K562 (cell line): Measurements from ENCODE around the gene FAIM. TPM values are rescaled to one million over a fixed set of nuclear protein-coding genes. Genes with fewer than 3 reads are reported as not detected.

Experiments used
- ATAC-seq: fragments of 200-7000 bp; cut with Tn5 transposase; 3 replicates; pipeline ENCODE4 v1.9.1; 2020; ENCODE audit warnings: moderate library complexity
- BruUV-seq: library from RNA; stranded (reverse); fragments of 400-500 nt; replicated peaks from 2 replicates; lab custom pipeline; 2021; lab: Mats Ljungman, UMichigan
- CTCF ChIA-PET: fragments of 300-600 bp; formaldehyde crosslinking; extraction: SDS; loops from one replicate; lab custom pipeline; 2021; ENCODE audit warnings: low intra/inter-chr PET ratio; lab: Yijun Ruan, JAX
- POLR2A ChIA-PET: fragments of 300-600, 350-650 bp; sonication (Branson Sonifier 250); formaldehyde crosslinking; extraction: SDS; loops from one replicate; lab custom pipeline; 2021; ENCODE audit warnings: antibody characterized with exemption, inconsistent platforms; lab: Yijun Ruan, JAX
- DNase-seq, 4 experiments: peaks; one replicate each; pipeline versions ENCODE4 v3.0.0 to v3.0.0-alpha.2; 2011 to 2018; ENCODE audit warnings: low spot score in 3 of 4, mixed read lengths in 3 of 4; ENCODE audit errors: extremely low read depth in 1 of 4
- FAIRE-seq: peaks from 2 replicates; lab custom pipeline; 2011; peaks lifted over from hg19 to GRCh38; lab: Jason Lieb, UNC
- H2AFZ ChIP-seq: 2 replicates; pipeline ENCODE4 v1.6.0; 2011; ENCODE audit warnings: low read depth, low read length, control low read depth, inconsistent platforms
- H3K27ac ChIP-seq: fragments of 200-600 bp; 3 replicates; pipeline ENCODE4 v1.8.0; 2011; ENCODE audit warnings: low read depth, mild to moderate bottlenecking, control low read depth, inconsistent platforms, low read length, moderate library complexity, mixed read lengths; ENCODE audit errors: extremely low read depth
- H3K27me3 ChIP-seq, 2 experiments: fragments of 300-600 bp in 1 of 2; 2 replicates in 1 of 2; 3 replicates in 1 of 2; pipeline versions ENCODE4 v1.6.0 to v1.8.0; 2011; ENCODE audit warnings: inconsistent platforms in 2 of 2, low read length in 2 of 2, mild to moderate bottlenecking in 1 of 2, mixed read lengths in 1 of 2, moderate library complexity in 1 of 2; ENCODE audit not compliant: control insufficient read depth in 2 of 2, insufficient read depth in 2 of 2
- H3K36me3 ChIP-seq: fragments of 300-600 bp; 3 replicates; pipeline ENCODE4 v1.8.0; 2011; ENCODE audit warnings: mild to moderate bottlenecking, low read length, inconsistent platforms; ENCODE audit not compliant: control insufficient read depth, insufficient read depth
- H3K4me1 ChIP-seq, 2 experiments: fragments of 200-600 bp in 1 of 2; replicated peaks in 1 of 2; 2 replicates in 1 of 2; 3 replicates in 1 of 2; pipeline versions ENCODE4 v1.5.1 to v1.8.0; 2011; ENCODE audit warnings: inconsistent platforms in 2 of 2, low read length in 2 of 2, mild to moderate bottlenecking in 1 of 2, mixed read lengths in 1 of 2, moderate library complexity in 1 of 2; ENCODE audit not compliant: control insufficient read depth in 2 of 2, insufficient read depth in 2 of 2
- H3K4me2 ChIP-seq: 2 replicates; pipeline ENCODE4 v1.6.1; 2011; ENCODE audit warnings: low read length, control low read depth, inconsistent platforms, mixed read lengths; ENCODE audit not compliant: insufficient read depth
- H3K4me3 ChIP-seq: fragments of 200-600 bp; sonication (generic), shearing (Covaris generic); 2 replicates; pipeline ENCODE4 v1.5.1; 2016; ENCODE audit warnings: control low read depth, inconsistent platforms
- H3K79me2 ChIP-seq: fragments of 200-600 bp; 3 replicates; pipeline ENCODE4 v1.8.0; 2011; ENCODE audit warnings: low read length, inconsistent platforms; ENCODE audit not compliant: control insufficient read depth, insufficient read depth
- H3K9ac ChIP-seq, 2 experiments: 2 replicates each; pipeline versions ENCODE4 v1.6.0 to v1.6.1; 2011; ENCODE audit warnings: low read depth in 2 of 2, low read length in 2 of 2, control low read depth in 1 of 2, inconsistent platforms in 1 of 2, mild to moderate bottlenecking in 1 of 2, mixed read lengths in 1 of 2; ENCODE audit not compliant: insufficient read depth in 1 of 2
- H3K9me1 ChIP-seq: one replicate; pipeline ENCODE4 v1.6.0; 2011; ENCODE audit warnings: inconsistent platforms, mild to moderate bottlenecking, low read length, moderate library complexity; ENCODE audit not compliant: control insufficient read depth, insufficient read depth
- H3K9me3 ChIP-seq: replicated peaks from 2 replicates; pipeline ENCODE4 v1.5.1; 2011; ENCODE audit warnings: low read depth, low read length, inconsistent platforms; ENCODE audit not compliant: control insufficient read depth, insufficient read depth
- H4K20me1 ChIP-seq: replicated peaks from 2 replicates; pipeline ENCODE4 v1.6.1; 2011; ENCODE audit warnings: low read length, inconsistent platforms, mixed read lengths; ENCODE audit not compliant: control insufficient read depth, insufficient read depth
- ELF4 ChIP-seq: fragments of 450-650 bp; formaldehyde crosslinking; IDR thresholded peaks from 2 replicates; pipeline ENCODE4 v1.4.0; 2022; ENCODE audit warnings: missing genetic modification characterization
- FOXA3 ChIP-seq, 2 experiments: fragments of 450-650 bp in 1 of 2; sonication (generic) in 1 of 2; formaldehyde crosslinking; IDR thresholded peaks in 1 of 2; conservative IDR thresholded peaks in 1 of 2; 2 replicates each; pipeline versions ENCODE4 v1.4.0 to v1.8.0; 2020 to 2022; ENCODE audit warnings: mild to moderate bottlenecking in 2 of 2, missing genetic modification reagents in 1 of 2
- FOXP4 ChIP-seq: sonication (generic); formaldehyde crosslinking; IDR thresholded peaks from 2 replicates; pipeline ENCODE4 v1.8.0; 2022; ENCODE audit warnings: mild to moderate bottlenecking, missing genetic modification reagents, borderline replicate concordance
- KAT8 ChIP-seq: fragments of 450-650 bp; IDR thresholded peaks from 2 replicates; pipeline ENCODE4 v1.6.1; 2016; ENCODE audit warnings: low read depth, mild to moderate bottlenecking
- NFYB ChIP-seq: IDR thresholded peaks from 2 replicates; pipeline ENCODE4 v1.6.1; 2011; ENCODE audit warnings: mild to moderate bottlenecking, moderate library complexity; ENCODE audit not compliant: insufficient read length; ENCODE audit errors: extremely low read depth
- PHTF2 ChIP-seq: fragments of 250-450 bp; sonication (Bioruptor Pico); IDR thresholded peaks from 2 replicates; pipeline ENCODE4 v1.5.0; 2021; ENCODE audit warnings: mild to moderate bottlenecking
- SLC30A9 ChIP-seq: fragments of 250-450 bp; sonication (Bioruptor Pico); IDR thresholded peaks from 2 replicates; pipeline ENCODE4 v1.8.0; 2022; ENCODE audit warnings: mild to moderate bottlenecking, moderate library complexity
- TFAP4 ChIP-seq: sonication (generic); formaldehyde crosslinking; IDR thresholded peaks from 2 replicates; pipeline ENCODE4 v1.8.0; 2022; ENCODE audit warnings: missing genetic modification reagents, mild to moderate bottlenecking, moderate library complexity, borderline replicate concordance
- ZNF347 ChIP-seq: fragments of 450-650 bp; formaldehyde crosslinking; IDR thresholded peaks from 2 replicates; pipeline ENCODE4 v1.4.0; 2020; ENCODE audit warnings: low read depth, mild to moderate bottlenecking, moderate library complexity
- ZNF384 ChIP-seq: IDR thresholded peaks from 2 replicates; pipeline ENCODE4 v1.6.1; 2012; ENCODE audit warnings: low read depth, low read length, improper control_type of control experiment
- ZNF583 ChIP-seq: fragments of 250-450 bp; sonication (Bioruptor Pico); IDR thresholded peaks from 2 replicates; pipeline ENCODE4 v1.4.0; 2020
- WGBS: fragments of 100-300 bp; shearing (Covaris generic); methylation state at CpG from one replicate; pipeline ENCODE4 v1.1.6; 2016; ENCODE audit warnings: low coverage, mixed read lengths; ENCODE audit not compliant: insufficient coverage; ENCODE audit errors: missing lambda C conversion rate; 5-methylcytosine and 5-hydroxymethylcytosine counted together
- in situ Hi-C: fragments of 300-500 bp; cut with MboI; formaldehyde crosslinking; loops from 4 replicates; pipeline ENCODE4 v1.15.0; 2018; ENCODE audit warnings: inconsistent platforms, mixed read lengths
- intact Hi-C: fragments of 100-400 bp; cut with micrococcal nuclease; formaldehyde crosslinking; loops from 2 replicates; pipeline ENCODE4 v1.14.2; 2022
- polyA plus RNA-seq, 8 experiments: library from polyadenylated mRNA; depleted of rRNA in 4 of 8; stranded (reverse) in 5 of 8; unstranded in 3 of 8; fragments of >200 nt; fragmentation: Nextera tagmentation in 2 of 8; fragmentation: Illumina TruSeq in 1 of 8; extraction: Ambion mirVana in 2 of 8; extraction: Trizol in 1 of 8; gene quantifications; 2 replicates each; pipeline versions ENCODE4 v1.2.1 to v1.2.3, GENCODE V29; 2011 to 2014; ENCODE audit warnings: inconsistent platforms in 1 of 8, missing spikeins in 1 of 8
- total RNA-seq, 7 experiments: library from RNA; depleted of rRNA in 6 of 7; stranded (reverse); fragments of >200 nt in 6 of 7; fragmentation: Illumina TruSeq in 2 of 7; extraction: Trizol in 2 of 7; gene quantifications; 2 replicates each; pipeline versions ENCODE4 v1.2.1 to v1.2.3, GENCODE V29; 2011 to 2021; ENCODE audit warnings: low replicate concordance in 1 of 7
- TF ChIP-seq, protein P1 (sequence below): fragments of 200-800 bp; sonication (Bioruptor generic); IDR thresholded peaks from 2 replicates; pipeline ENCODE4 v1.6.1; 2017; ENCODE audit warnings: missing genetic modification characterization, missing compliant biosample characterization
- TF ChIP-seq, protein P2 (sequence below): fragments of 200-400 bp; formaldehyde crosslinking; IDR thresholded peaks from 2 replicates; pipeline ENCODE4 v1.6.1; 2017; ENCODE audit warnings: mild to moderate bottlenecking, low read depth, low read length, moderate library complexity

The FAIM gene
- total and polyA plus RNA-seq, 9 of the 15 experiments (the other 6 are each of a cell fraction or from before 2014, with no cell fraction given), result 2.5 to 7.9 (median 6.6) TPM

GRCh38 chr3:138588445-138588844, 20.1 kb upstream of the FAIM start (continued):
- TF ChIP-seq TFAP4 (CRISPR knock-in tag) (no peak), ZNF347 (no peak), FOXA3 (CRISPR knock-in tag; conservative IDR thresholded peaks at IDR 0.05 in 1 of 2, IDR thresholded peaks at IDR 0.05 in 1 of 2) (no peak), FOXP4 (CRISPR knock-in tag) (no peak)

- Histone ChIP-seq H3K27ac (no peak overlapping the region), H3K27me3 (no peaks in the 10 kb centered on the region), H2AFZ (no peak overlapping the region), H3K4me2 (no peak overlapping the region), H4K20me1 (no peaks in the 10 kb centered on the region), H3K4me3 (no peak overlapping the region), H3K4me1 (peaks cover 0 to 7% of the 10 kb centered on the region in 2 experiments; a peak in 3 of 5 replicates), H3K9ac (no peak overlapping the region), H3K36me3 (peaks cover 3% of the 10 kb centered on the region; the same call in 2 of the 3 replicates), H3K79me2 (peaks cover 19% of the 10 kb centered on the region), H3K9me1 (no peaks in the 10 kb centered on the region), H3K9me3 (no peaks in the 10 kb centered on the region)
- WGBS, result 35% methylated on average over 1 of the region's 1 CpG
- DNase-seq (no peak), FAIRE-seq (no peak), ATAC-seq (no peak)
- no TSS peak for BruUV-seq
- intact Hi-C loops (loop anchor here (5.0 kb wide), 2 partner anchors 114 to 174 kb away; no protein-coding TSS in a partner anchor), in situ Hi-C loops (no loop called here)
- CTCF ChIA-PET, result no interaction called here
- POLR2A ChIA-PET, result interaction anchor here (4.7 kb wide), 1 partner anchor 11 kb away, joined by 28 read pairs; no protein-coding TSS in a partner anchor
- TF ChIP-seq SLC30A9 (CRISPR knock-in tag) (no peak), PHTF2 (CRISPR knock-in tag) (no peak), ELF4 (CRISPR knock-in tag) (no peak), KAT8 (no peak), ZNF583 (CRISPR knock-in tag) (no peak), NFYB (no peak), ZNF384 (no peak)
- TF ChIP-seq, protein P1, sequence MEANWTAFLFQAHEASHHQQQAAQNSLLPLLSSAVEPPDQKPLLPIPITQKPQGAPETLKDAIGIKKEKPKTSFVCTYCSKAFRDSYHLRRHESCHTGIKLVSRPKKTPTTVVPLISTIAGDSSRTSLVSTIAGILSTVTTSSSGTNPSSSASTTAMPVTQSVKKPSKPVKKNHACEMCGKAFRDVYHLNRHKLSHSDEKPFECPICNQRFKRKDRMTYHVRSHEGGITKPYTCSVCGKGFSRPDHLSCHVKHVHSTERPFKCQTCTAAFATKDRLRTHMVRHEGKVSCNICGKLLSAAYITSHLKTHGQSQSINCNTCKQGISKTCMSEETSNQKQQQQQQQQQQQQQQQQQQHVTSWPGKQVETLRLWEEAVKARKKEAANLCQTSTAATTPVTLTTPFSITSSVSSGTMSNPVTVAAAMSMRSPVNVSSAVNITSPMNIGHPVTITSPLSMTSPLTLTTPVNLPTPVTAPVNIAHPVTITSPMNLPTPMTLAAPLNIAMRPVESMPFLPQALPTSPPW (CRISPR knock-in tag), result no peak
- TF ChIP-seq, protein P2, sequence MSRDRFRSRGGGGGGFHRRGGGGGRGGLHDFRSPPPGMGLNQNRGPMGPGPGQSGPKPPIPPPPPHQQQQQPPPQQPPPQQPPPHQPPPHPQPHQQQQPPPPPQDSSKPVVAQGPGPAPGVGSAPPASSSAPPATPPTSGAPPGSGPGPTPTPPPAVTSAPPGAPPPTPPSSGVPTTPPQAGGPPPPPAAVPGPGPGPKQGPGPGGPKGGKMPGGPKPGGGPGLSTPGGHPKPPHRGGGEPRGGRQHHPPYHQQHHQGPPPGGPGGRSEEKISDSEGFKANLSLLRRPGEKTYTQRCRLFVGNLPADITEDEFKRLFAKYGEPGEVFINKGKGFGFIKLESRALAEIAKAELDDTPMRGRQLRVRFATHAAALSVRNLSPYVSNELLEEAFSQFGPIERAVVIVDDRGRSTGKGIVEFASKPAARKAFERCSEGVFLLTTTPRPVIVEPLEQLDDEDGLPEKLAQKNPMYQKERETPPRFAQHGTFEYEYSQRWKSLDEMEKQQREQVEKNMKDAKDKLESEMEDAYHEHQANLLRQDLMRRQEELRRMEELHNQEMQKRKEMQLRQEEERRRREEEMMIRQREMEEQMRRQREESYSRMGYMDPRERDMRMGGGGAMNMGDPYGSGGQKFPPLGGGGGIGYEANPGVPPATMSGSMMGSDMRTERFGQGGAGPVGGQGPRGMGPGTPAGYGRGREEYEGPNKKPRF, result no peak
Measured at GRCh38 chr3:138591392-138591791, 17.2 kb upstream of the FAIM start.
